ENCODE data around the gene LMAN1L.

The LMAN1L gene

GRCh38 chr15:74799255-74799855 lies 13.3 kb upstream of the LMAN1L start:
- Histone ChIP-seq H3K36me3 (ENCODE audit: control insufficient read depth, insufficient read depth, low read length) (peaks cover 56% of the 10 kb centered on the region), H3K4me1 (ENCODE audit: control insufficient read depth, insufficient read depth, low read length) (peaks cover 4% of the 10 kb centered on the region; the same call in 1 of the 2 replicates), H3K4me3 (ENCODE audit: low read depth, low read length) (no peak overlapping the region), H3K9me3 (ENCODE audit: control insufficient read depth, insufficient read depth, low read depth, low read length) (no peaks in the 10 kb centered on the region), H3K27ac (ENCODE audit: low read depth, low read length) (no peak overlapping the region), H3K27me3 (ENCODE audit: control insufficient read depth, insufficient read depth, low read length) (no peaks in the 10 kb centered on the region), H3K9ac (ENCODE audit: low read length) (no peak overlapping the region)

- H3K36me3 ChIP-seq (ENCODE audit: control insufficient read depth, insufficient read depth, low read length) = peaks cover 58% of the 10 kb centered on the region
These were observed 12.6 kb upstream of the LMAN1L start for GRCh38 chr15:74799856-74800558.

GRCh38 chr15:74800559-74801094 lies 12.0 kb upstream of the LMAN1L start:
- Histone ChIP-seq H3K36me3 (ENCODE audit: control insufficient read depth, insufficient read depth, low read length) (peaks cover 60% of the 10 kb centered on the region), H3K27ac (ENCODE audit: low read depth, low read length) (no peak overlapping the region), H3K4me1 (ENCODE audit: control insufficient read depth, insufficient read depth, low read length) (peaks cover 4% of the 10 kb centered on the region; the same call in 1 of the 2 replicates), H3K27me3 (ENCODE audit: control insufficient read depth, insufficient read depth, low read length) (no peaks in the 10 kb centered on the region), H3K9ac (ENCODE audit: low read length) (no peak overlapping the region), H3K9me3 (ENCODE audit: control insufficient read depth, insufficient read depth, low read depth, low read length) (no peaks in the 10 kb centered on the region), H3K4me3 (ENCODE audit: low read depth, low read length) (no peak overlapping the region)

More at GRCh38 chr15:74799856-74800558, 12.6 kb upstream of the LMAN1L start:
- H3K27me3 ChIP-seq (ENCODE audit: control insufficient read depth, insufficient read depth, low read length) = no peaks in the 10 kb centered on the region
- H3K4me3 ChIP-seq (ENCODE audit: low read depth, low read length) = no peak overlapping the region
- H3K9me3 ChIP-seq (ENCODE audit: control insufficient read depth, insufficient read depth, low read depth, low read length) = no peaks in the 10 kb centered on the region
- H3K27ac ChIP-seq (ENCODE audit: low read depth, low read length) = no peak overlapping the region
- peaks cover 4% of the 10 kb centered on the region; the same call in 1 of the 2 replicates for H3K4me1 ChIP-seq (ENCODE audit: control insufficient read depth, insufficient read depth, low read length)
- no peak overlapping the region for H3K9ac ChIP-seq (ENCODE audit: low read length)

DNA sequence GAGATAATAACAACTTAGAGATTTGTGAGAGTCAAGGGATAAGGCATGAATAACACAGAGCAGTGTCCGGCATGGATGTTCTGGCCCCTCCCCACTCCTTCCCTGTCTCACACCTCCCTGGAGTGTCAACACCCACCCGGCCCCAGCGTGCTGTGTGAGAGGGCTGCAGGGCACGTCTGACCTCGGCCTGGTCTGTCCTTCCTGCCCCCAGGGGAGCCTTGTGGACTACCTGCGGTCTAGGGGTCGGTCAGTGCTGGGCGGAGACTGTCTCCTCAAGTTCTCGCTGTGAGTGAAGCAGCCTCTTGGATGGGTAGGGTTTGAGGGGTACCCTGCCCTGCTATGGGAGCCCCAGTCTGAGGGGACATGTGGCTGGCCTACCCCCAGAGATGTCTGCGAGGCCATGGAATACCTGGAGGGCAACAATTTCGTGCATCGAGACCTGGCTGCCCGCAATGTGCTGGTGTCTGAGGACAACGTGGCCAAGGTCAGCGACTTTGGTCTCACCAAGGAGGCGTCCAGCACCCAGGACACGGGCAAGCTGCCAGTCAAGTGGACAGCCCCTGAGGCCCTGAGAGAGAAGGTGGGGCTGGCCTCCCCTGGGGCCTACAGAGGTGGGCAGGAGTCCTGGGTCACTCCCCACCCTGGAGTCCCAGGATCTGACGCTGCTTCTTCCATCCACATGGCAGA lies 11.2 kb upstream of the LMAN1L start:
- Histone ChIP-seq H3K9me3 (ENCODE audit: control insufficient read depth, insufficient read depth, low read depth, low read length) (no peaks in the 10 kb centered on the region), H3K9ac (ENCODE audit: low read length) (no peak overlapping the region), H3K4me3 (ENCODE audit: low read depth, low read length) (no peak overlapping the region), H3K4me1 (ENCODE audit: control insufficient read depth, insufficient read depth, low read length) (peaks cover 4% of the 10 kb centered on the region; the same call in 1 of the 2 replicates), H3K36me3 (ENCODE audit: control insufficient read depth, insufficient read depth, low read length) (peaks cover 60% of the 10 kb centered on the region), H3K27me3 (ENCODE audit: control insufficient read depth, insufficient read depth, low read length) (no peaks in the 10 kb centered on the region), H3K27ac (ENCODE audit: low read depth, low read length) (no peak overlapping the region)

DNA sequence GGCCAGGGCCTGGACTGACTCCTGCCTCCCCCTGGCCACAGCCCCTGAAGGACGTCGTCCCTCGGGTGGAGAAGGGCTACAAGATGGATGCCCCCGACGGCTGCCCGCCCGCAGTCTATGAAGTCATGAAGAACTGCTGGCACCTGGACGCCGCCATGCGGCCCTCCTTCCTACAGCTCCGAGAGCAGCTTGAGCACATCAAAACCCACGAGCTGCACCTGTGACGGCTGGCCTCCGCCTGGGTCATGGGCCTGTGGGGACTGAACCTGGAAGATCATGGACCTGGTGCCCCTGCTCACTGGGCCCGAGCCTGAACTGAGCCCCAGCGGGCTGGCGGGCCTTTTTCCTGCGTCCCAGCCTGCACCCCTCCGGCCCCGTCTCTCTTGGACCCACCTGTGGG lies 10.3 kb upstream of the LMAN1L start:
- no peak overlapping the region for H3K9ac ChIP-seq (ENCODE audit: low read length)
- H3K36me3 ChIP-seq (ENCODE audit: control insufficient read depth, insufficient read depth, low read length) = peaks cover 60% of the 10 kb centered on the region
- H3K27me3 ChIP-seq (ENCODE audit: control insufficient read depth, insufficient read depth, low read length) = no peaks in the 10 kb centered on the region
- H3K4me1 ChIP-seq (ENCODE audit: control insufficient read depth, insufficient read depth, low read length) = peaks cover 4% of the 10 kb centered on the region; the same call in 1 of the 2 replicates
- no peak overlapping the region for H3K4me3 ChIP-seq (ENCODE audit: low read depth, low read length)
- no peaks in the 10 kb centered on the region for H3K9me3 ChIP-seq (ENCODE audit: control insufficient read depth, insufficient read depth, low read depth, low read length)
- no peak overlapping the region for H3K27ac ChIP-seq (ENCODE audit: low read depth, low read length)

DNA sequence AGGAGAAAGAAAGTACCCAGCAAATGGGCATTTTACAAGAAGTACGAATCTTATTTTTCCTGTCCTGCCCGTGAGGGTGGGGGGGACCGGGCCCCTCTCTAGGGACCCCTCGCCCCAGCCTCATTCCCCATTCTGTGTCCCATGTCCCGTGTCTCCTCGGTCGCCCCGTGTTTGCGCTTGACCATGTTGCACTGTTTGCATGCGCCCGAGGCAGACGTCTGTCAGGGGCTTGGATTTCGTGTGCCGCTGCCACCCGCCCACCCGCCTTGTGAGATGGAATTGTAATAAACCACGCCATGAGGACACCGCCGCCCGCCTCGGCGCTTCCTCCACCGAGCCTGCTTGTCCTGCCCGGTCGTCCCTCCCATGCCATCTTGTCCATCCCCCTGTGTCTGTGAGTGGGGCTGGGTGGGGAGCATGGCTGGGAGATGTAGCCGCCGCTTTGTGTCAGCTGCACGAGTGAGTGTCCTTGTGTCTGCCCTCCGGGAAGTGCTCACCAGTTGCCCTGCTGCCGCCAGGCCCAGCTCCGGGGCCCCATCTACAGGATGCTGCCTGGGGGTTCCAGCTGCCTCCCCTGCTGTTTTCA lies 9.7 kb upstream of the LMAN1L start:
- Histone ChIP-seq H3K27ac (ENCODE audit: low read depth, low read length) (no peak overlapping the region), H3K36me3 (ENCODE audit: control insufficient read depth, insufficient read depth, low read length) (peaks cover 60% of the 10 kb centered on the region)

DNA sequence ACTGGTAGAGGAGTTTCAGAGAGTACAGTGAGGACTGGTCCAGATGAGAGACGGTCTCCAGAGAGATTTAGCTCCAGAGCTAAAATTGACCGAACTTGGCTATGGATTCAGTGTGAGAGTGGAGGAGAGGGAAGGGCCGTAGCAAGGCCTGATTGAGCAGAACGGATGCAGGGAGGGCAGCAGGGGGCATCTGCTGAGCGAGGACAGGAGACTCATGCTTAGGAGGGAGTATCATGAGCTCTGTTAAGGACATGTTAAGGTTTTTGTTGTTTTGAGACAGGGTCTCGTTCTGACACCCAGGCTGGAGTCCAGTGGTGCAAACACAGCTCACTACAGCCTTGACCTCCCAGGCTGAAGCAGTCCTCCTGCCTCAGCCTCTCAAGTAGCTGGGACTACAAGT lies 7.7 kb upstream of the LMAN1L start:
- no peak overlapping the region for H3K9ac ChIP-seq (ENCODE audit: low read length)
- H3K9me3 ChIP-seq (ENCODE audit: control insufficient read depth, insufficient read depth, low read depth, low read length) = no peaks in the 10 kb centered on the region
- peaks cover 43% of the 10 kb centered on the region for H3K36me3 ChIP-seq (ENCODE audit: control insufficient read depth, insufficient read depth, low read length)
- H3K27ac ChIP-seq (ENCODE audit: low read depth, low read length) = no peak overlapping the region
- peaks cover 4% of the 10 kb centered on the region; the same call in 1 of the 2 replicates for H3K4me1 ChIP-seq (ENCODE audit: control insufficient read depth, insufficient read depth, low read length)
- no peaks in the 10 kb centered on the region for H3K27me3 ChIP-seq (ENCODE audit: control insufficient read depth, insufficient read depth, low read length)
- H3K4me3 ChIP-seq (ENCODE audit: low read depth, low read length) = no peak overlapping the region

More for the DNA sequence above, 9.7 kb upstream of the LMAN1L start:
- no peak overlapping the region for H3K4me3 ChIP-seq (ENCODE audit: low read depth, low read length)
- no peaks in the 10 kb centered on the region for H3K27me3 ChIP-seq (ENCODE audit: control insufficient read depth, insufficient read depth, low read length)
- no peaks in the 10 kb centered on the region for H3K9me3 ChIP-seq (ENCODE audit: control insufficient read depth, insufficient read depth, low read depth, low read length)
- H3K9ac ChIP-seq (ENCODE audit: low read length) = no peak overlapping the region
- peaks cover 4% of the 10 kb centered on the region; the same call in 1 of the 2 replicates for H3K4me1 ChIP-seq (ENCODE audit: control insufficient read depth, insufficient read depth, low read length)

DNA sequence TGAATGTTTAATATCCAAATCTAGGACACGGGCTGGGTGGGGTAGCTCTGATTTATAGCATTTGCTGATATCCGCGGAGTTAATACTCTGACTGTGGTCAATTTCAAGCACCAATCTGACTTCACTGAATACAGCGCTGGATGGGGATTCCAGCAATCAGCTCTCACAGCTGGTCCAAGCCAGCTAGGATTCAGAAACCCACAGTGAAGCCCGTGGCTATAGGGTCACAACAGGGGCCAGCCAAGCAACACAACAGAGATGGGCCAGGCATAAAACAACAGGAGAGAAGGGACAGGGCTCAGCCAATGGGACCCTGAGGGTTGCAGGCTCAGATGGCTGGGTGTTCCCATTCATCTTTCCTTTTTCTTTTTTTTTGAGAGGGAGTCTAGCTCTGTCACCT lies 5.4 kb upstream of the LMAN1L start:
- H3K4me1 ChIP-seq (ENCODE audit: control insufficient read depth, insufficient read depth, low read length) = peaks cover 2% of the 10 kb centered on the region; the same call in 1 of the 2 replicates
- H3K36me3 ChIP-seq (ENCODE audit: control insufficient read depth, insufficient read depth, low read length) = peaks cover 24% of the 10 kb centered on the region
- no peaks in the 10 kb centered on the region for H3K27me3 ChIP-seq (ENCODE audit: control insufficient read depth, insufficient read depth, low read length)
- no peak overlapping the region for H3K4me3 ChIP-seq (ENCODE audit: low read depth, low read length)
- no peak overlapping the region for H3K27ac ChIP-seq (ENCODE audit: low read depth, low read length)
- no peaks in the 10 kb centered on the region for H3K9me3 ChIP-seq (ENCODE audit: control insufficient read depth, insufficient read depth, low read depth, low read length)
- H3K9ac ChIP-seq (ENCODE audit: low read length) = no peak overlapping the region

DNA sequence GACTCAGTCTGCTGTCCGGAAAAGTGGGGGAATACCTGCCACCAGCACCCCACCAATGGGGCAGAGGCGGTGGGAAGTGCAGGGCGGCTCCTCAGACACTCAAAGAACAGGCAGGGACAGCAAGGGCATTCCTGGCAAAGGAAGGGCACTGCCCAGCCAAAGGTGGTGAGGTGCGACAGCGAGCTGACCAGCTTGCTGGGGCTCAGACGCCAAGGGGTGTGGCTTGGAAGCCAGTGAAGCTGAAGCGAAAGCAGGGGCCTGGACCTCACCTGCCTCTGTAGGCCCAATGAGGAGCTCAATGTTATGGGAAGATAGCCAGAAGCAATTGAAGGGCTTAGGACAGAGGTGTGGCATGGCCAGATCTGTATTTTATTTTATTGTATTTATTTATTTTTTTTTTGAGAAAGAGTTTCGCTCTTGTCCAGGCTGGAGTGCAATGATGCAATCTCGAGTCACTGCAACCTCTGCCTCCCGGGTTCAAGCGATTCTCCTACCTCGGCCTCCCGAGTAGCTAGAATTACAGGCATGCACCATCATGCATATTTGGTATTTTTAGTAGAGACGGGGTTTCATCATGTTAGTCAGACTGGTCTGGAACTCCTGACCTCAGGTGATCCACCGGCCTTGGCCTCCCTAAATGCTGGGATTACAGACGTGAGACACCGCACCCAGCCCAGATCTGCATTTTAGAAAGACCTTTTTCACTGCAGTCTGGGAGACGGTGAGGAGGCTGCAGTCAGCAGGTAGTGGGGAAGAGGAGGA lies 4.4 kb upstream of the LMAN1L start:
- H3K27ac ChIP-seq (ENCODE audit: low read depth, low read length) = no peak overlapping the region
- no peaks in the 10 kb centered on the region for H3K27me3 ChIP-seq (ENCODE audit: control insufficient read depth, insufficient read depth, low read length)
- H3K9ac ChIP-seq (ENCODE audit: low read length) = no peak overlapping the region
- H3K9me3 ChIP-seq (ENCODE audit: control insufficient read depth, insufficient read depth, low read depth, low read length) = no peaks in the 10 kb centered on the region
- H3K36me3 ChIP-seq (ENCODE audit: control insufficient read depth, insufficient read depth, low read length) = peaks cover 15% of the 10 kb centered on the region
- H3K4me1 ChIP-seq (ENCODE audit: control insufficient read depth, insufficient read depth, low read length) = peaks cover 2% of the 10 kb centered on the region; the same call in 1 of the 2 replicates
- no peak overlapping the region for H3K4me3 ChIP-seq (ENCODE audit: low read depth, low read length)

GRCh38 chr15:74808840-74809229 lies 3.8 kb upstream of the LMAN1L start:
- Histone ChIP-seq H3K27me3 (ENCODE audit: control insufficient read depth, insufficient read depth, low read length) (no peaks in the 10 kb centered on the region), H3K9ac (ENCODE audit: low read length) (no peak overlapping the region), H3K4me3 (ENCODE audit: low read depth, low read length) (no peak overlapping the region), H3K4me1 (ENCODE audit: control insufficient read depth, insufficient read depth, low read length) (peaks cover 2% of the 10 kb centered on the region; the same call in 1 of the 2 replicates), H3K27ac (ENCODE audit: low read depth, low read length) (no peak overlapping the region), H3K36me3 (ENCODE audit: control insufficient read depth, insufficient read depth, low read length) (peaks cover 10% of the 10 kb centered on the region), H3K9me3 (ENCODE audit: control insufficient read depth, insufficient read depth, low read depth, low read length) (no peaks in the 10 kb centered on the region)

All from HUES6 (cell line).